ENCODE data around the gene ALDH4A1.
"Not testable (repeated sequence)": the region's sequence is repeated elsewhere in the genome, so short reads cannot be mapped to it uniquely, and the experiment has no call there.

Gene ALDH4A1

DNA sequence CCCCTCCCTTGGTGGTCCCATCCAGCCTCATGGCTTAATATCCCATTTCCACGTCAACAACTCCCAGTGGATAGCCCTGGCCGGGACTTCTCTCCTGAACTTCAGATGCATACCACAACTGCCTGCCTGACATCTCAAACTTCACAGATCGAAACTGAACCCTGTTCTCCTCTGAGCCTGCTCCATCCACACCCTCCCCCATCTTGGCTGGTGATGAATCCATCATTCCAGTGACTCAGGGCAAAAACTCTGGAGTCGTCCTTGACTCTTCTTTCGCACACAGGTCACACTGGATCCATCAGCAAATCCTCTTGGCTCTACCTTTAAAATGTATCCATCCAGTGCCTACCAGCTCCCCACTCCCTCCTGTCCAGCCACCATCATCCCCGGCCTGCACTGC, 46.8 kb downstream of the ALDH4A1 start:
- DNase-seq (ENCODE audit: low read depth), result no peak

DNA sequence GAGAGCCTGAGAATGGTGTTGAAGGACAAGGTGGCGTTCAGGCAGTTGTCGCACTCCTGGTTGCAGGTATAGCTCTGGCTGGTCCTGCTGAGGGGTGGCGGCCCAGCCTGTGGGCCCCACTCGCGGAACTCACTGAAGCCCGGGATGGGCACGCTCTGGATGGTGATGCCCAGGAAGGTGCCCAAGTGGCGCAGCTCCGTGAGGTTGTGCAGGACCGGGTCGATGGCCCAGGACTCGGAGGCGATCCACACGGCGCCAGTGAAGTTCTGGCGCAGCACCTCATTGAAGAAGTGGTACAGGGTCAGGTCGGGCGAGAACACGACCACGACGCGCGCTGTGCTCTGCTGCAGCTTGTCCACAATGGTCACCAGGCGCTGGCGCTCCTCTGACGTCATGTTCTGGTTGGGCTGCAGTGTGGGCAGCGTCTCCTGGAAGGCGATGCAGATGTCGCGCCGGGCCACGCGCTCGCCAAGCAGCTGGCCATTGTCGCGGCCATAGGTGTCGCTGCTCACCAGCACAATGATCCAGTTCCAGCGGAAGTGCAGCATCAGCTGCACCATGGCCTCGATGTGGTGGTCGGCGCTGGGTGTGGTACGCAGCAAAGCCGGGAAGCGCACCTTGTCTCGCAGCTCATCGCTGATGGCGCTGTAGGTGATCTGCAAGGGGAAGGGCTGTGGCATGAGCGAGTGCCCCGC, 47.9 kb downstream of the ALDH4A1 start:
- DNase-seq (ENCODE audit: low read depth), result no peak

DNA sequence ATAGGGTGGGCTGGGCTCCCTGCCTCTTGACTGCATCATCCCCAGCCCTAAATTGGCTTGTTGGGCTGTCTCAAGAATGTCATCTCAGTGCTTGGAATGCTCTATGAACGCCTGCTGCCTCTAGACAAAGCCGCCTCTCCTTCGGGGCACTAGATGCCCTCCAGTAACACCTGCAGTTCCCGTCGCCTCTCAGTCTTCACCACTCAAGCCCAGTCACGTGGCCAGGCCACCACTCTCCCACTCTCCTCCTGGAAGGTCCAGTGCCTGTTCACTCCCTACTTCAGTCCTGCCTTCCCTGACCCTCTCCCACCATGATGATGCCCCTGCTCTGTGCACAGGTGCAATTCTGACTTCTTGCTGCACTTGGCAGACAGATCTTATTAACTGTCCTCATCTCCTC, 49.9 kb downstream of the ALDH4A1 start:
- DNase-seq (ENCODE audit: low read depth), result no peak

DNA sequence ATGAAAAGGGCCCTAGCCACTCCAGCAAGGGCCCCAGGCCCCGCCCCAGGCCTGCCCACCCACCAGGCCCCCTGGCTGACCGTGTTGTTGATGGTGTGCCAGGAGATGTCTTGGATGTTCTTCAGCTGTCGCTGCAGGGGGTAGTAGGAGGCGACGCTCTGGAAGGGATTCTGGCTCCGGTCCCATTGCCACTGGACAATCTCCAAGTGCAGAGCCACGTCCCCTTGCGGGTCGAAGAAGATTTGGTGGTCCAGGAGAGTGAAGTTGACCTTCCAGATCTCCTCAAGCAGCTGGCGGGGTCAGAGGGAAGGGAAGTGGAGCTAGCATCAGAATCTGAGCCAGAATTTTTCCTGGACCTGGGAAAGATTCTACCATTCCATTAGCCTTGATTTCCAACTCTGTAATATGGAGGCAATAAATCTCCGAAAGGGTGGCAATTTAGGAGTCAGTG, 53.1 kb downstream of the ALDH4A1 start:
- no peak for DNase-seq (ENCODE audit: low read depth)

DNA sequence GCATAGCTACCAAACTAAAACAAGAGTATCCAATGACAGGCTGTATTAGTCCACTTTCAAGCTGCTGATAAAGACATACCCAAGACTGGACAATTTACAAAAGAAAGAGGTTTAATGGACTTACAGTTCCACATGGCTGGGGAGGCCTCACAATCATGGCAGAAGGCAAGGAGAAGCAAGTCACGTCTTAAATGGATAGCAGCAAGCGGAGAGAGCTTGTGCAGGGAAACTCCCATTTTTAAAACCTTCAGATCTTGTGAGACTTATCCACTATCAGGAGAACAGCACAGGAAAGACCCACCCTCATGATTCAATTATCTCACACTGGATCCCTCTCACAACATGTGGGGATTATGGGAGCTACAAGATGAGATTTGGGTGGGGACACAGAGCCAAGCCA, 54.6 kb downstream of the ALDH4A1 start:
- DNase-seq (ENCODE audit: low read depth), result not testable (repeated sequence)

DNA sequence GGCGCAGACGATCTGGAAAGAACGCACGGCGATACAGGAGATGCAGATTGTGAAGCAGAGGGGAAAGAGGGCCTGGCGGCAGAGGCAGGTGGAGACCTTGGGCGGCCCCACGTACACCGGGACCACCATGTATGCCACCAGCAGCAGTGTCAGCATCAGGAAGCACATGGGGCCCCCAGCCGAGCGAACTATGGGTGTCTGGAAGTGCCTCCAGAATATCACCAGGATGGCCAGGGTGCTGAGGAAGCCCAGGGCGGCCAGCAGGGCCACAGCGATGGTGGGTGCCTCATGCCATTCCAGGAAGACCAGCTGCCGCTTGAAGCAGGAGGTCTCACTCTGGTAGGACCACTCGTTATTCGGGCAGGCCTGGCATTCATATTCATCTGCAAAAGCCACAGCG, 62.2 kb downstream of the ALDH4A1 start:
- DNase-seq (ENCODE audit: low read depth), result no peak

DNA sequence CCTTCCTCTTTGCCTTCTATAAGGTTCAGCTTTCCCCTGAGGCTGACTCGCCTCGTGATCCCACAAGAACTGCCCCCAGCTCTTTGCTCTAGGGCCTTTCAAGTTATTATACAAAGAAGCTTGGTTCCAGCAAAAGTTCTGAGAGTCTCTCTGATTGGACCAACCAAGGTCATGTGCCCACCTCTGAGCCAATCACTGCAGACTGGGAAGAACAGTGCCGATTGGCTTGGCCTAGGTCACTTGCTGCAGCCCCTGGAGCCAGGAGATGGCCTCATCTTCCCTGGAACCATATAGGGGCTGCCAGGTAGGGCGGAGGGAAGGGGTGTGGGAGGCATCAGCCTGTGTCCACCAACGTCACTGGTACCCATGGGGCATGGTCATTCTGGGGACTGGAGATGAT, 65.7 kb downstream of the ALDH4A1 start:
- DNase-seq (ENCODE audit: low read depth), result no peak

DNA sequence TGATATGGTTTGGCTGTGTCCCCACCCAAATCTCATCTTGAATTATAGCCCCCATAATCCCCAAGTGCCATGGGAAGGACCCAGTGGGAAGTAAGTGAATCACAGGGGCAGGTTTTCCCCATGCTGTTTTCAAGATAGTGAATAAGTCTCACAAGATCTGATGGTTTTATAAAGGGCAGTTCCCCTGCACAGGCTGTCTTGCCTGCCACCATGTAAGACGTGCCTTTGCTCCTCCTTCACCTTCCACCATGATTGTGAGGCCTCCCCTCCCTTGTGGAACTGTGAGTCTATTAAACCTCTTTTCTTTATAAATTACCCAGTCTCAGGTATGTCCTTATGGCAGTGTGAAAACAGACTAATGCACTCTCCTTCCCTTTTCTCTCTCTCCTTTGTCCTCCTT, 70.0 kb downstream of the ALDH4A1 start:
- DNase-seq (ENCODE audit: low read depth), result not testable (repeated sequence)

DNA sequence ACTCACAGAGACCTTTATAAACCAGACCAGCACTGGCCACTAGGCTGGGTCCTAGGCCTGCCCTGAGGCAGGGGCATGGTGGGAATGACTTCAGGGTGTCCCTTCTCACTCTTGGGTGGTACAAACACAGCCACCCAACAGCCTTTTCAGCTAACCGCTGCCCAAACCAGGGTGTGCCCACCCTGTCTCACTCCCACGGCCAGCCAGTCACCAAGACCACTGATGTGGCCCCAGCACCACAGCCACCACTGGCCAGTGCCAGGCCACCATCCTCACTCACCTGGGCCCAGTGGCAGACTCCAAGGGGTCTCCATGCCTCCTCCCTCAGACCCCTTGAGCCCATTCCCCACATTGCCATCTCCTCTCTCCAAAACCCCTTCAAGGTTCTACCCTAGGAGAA, 70.7 kb downstream of the ALDH4A1 start:
- no peak for DNase-seq (ENCODE audit: low read depth)

DNA sequence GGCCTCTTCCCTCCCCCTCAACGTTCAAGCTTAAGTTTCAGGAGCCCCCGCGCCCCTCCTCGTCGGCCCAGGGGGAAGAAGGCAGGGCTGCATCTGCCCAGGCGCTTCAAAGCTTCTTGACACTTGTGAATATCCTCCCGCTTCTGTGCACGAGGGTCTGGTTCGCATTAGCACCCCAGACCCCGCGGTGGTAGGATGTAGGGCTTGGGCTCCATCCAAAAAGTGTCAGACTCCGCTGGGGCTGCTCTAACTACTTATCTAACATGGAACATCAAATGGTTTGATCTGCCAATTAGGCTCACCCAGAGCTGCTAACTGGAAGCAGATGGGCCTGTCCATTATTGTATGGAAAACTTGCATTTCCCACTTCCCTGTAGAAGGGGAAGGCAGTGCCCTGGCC, 71.8 kb downstream of the ALDH4A1 start:
- no peak for DNase-seq (ENCODE audit: low read depth)

DNA sequence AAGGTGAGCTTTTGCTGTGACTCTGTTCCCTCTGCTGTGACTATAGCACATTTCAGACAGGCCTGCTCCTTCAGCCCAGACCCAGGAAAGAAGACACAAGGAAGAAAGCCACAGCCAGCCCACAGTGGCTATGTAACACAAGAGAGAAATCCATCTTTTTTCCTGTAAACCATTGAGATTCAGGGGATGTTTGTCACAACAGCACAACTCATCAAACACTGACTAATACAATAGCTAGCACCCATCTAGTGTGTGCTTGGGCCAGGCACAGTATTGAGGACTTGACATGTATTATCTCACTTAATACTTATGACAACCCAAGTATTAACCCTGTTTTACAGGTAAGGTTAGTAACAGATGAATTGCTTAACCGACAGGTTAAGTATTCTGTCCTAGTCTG, 72.7 kb downstream of the ALDH4A1 start:
- DNase-seq (ENCODE audit: low read depth), result no peak

DNA sequence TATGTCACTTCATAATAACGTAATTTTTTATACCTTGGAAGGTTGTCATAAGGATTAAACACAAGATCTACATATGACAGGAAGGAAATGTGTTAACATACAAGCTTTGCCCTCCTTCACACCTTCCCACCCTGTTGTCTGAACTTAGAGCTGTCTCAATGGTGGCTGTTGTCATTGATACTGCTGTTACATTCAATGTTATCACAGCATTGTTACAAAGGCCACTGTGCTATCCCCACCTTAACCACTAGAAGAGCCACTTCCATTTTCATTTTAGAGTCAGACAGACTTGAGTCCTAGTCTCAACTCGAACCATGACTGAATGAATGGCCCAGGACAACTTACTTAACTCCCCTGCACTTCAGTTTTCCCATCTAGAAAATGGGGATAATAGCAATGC, 74.1 kb downstream of the ALDH4A1 start:
- no peak for DNase-seq (ENCODE audit: low read depth)

DNA sequence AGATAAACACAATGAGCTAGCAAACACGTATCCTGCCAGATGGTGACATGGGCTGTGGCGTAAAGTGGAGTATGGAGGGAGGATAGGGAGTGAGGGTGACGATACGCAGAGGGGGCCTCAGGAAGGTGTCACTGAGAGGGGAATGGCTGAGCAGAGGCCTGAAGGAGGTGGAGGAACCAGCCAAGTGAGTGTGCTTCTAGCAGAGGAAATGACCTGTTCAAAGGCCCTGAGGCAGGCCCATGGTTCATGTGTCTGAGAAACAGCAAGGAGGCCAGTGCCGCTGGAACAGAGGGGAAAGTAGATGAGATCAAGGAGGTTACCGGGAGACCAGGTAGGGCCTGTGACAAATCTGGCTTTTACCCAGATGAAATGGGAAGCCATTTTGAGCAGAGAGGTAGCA, 78.9 kb downstream of the ALDH4A1 start:
- no peak for DNase-seq (ENCODE audit: low read depth)

All from activated T-helper 9 cell treated with anti-CD3 and anti-CD28 coated beads, Interleukin-2, amount 50 U/mL, for 16 hours (primary cell).